IMR-90 (cell line): ENCODE measurements around the gene AQP9. TPM values are rescaled to one million over a fixed set of nuclear protein-coding genes. Genes with fewer than 3 reads are reported as not detected.

Experiments used
- ATAC-seq: fragments of 200-7000 bp; cut with Tn5 transposase; 2 replicates; pipeline ENCODE4 v1.9.1; 2020; ENCODE audit warnings: low read depth, mild to moderate bottlenecking, moderate library complexity
- BruUV-seq: library from RNA; stranded (reverse); fragments of 400-500 nt; replicated peaks from 2 replicates; lab custom pipeline; 2021; lab: Mats Ljungman, UMichigan
- CTCF ChIA-PET: fragments of 300-600 bp; formaldehyde crosslinking; extraction: SDS; loops from one replicate; lab custom pipeline; 2021; ENCODE audit warnings: antibody characterized with exemption; lab: Yijun Ruan, JAX
- POLR2A ChIA-PET: fragments of 300-600 bp; sonication (Branson Sonifier 250); formaldehyde crosslinking; loops from one replicate; lab custom pipeline; 2022; ENCODE audit warnings: antibody characterized with exemption; ENCODE audit not compliant: unreplicated experiment; lab: Charles Lee
- DNase-seq: peaks from one replicate; pipeline ENCODE4 v3.0.0; 2013
- H2AFZ ChIP-seq: replicated peaks from 2 replicates; pipeline ENCODE3; 2013; ENCODE audit warnings: low read length, mild to moderate bottlenecking; ENCODE audit not compliant: poor library complexity
- H2AK5ac ChIP-seq: 2 replicates; pipeline ENCODE4 v1.6.1; 2013; ENCODE audit warnings: low read depth, low read length, inconsistent platforms
- H2AK9ac ChIP-seq: replicated peaks from 2 replicates; pipeline ENCODE3; 2013; ENCODE audit warnings: mild to moderate bottlenecking, low read depth, low read length, moderate library complexity; ENCODE audit not compliant: poor library complexity
- H2BK120ac ChIP-seq: 2 replicates; pipeline ENCODE4 v1.6.1; 2013; ENCODE audit warnings: low read depth, low read length, inconsistent platforms
- H2BK15ac ChIP-seq: 3 replicates; pipeline ENCODE4 v1.6.1; 2013; ENCODE audit warnings: low read depth, low read length, inconsistent platforms
- H2BK20ac ChIP-seq: 2 replicates; pipeline ENCODE4 v1.6.1; 2013; ENCODE audit warnings: low read depth, mild to moderate bottlenecking, inconsistent platforms, low read length, moderate library complexity
- H2BK5ac ChIP-seq: 2 replicates; pipeline ENCODE4 v1.6.1; 2013; ENCODE audit warnings: mild to moderate bottlenecking, low read depth, low read length, inconsistent platforms; ENCODE audit not compliant: poor library complexity, severe bottlenecking
- H3K14ac ChIP-seq: replicated peaks from 2 replicates; pipeline ENCODE4 v1.6.1; 2013; ENCODE audit warnings: low read depth, low read length, inconsistent platforms
- H3K18ac ChIP-seq: 2 replicates; pipeline ENCODE4 v1.6.1; 2013; ENCODE audit warnings: low read depth, low read length, control low read depth
- H3K23ac ChIP-seq: 2 replicates; pipeline ENCODE4 v1.6.1; 2013; ENCODE audit warnings: low read depth, low read length, inconsistent platforms
- H3K27ac ChIP-seq: 2 replicates; pipeline ENCODE4 v1.5.1; 2013; ENCODE audit warnings: mild to moderate bottlenecking, control low read depth, low read length; ENCODE audit not compliant: insufficient read depth
- H3K27me3 ChIP-seq: 2 replicates; pipeline ENCODE4 v1.6.1; 2013; ENCODE audit warnings: low read length; ENCODE audit not compliant: control insufficient read depth, insufficient read depth
- H3K36me3 ChIP-seq: 2 replicates; pipeline ENCODE4 v1.6.1; 2013; ENCODE audit warnings: low read length, mixed read lengths; ENCODE audit not compliant: control insufficient read depth, insufficient read depth
- H3K4ac ChIP-seq: 2 replicates; pipeline ENCODE4 v1.6.1; 2013; ENCODE audit warnings: low read depth, low read length, inconsistent platforms
- H3K4me1 ChIP-seq: 2 replicates; pipeline ENCODE4 v1.6.1; 2013; ENCODE audit warnings: low read length, mixed read lengths; ENCODE audit not compliant: control insufficient read depth, insufficient read depth
- H3K4me2 ChIP-seq: 2 replicates; pipeline ENCODE4 v1.6.1; 2013; ENCODE audit warnings: low read depth, mild to moderate bottlenecking, control low read depth, low read length, moderate library complexity
- H3K4me3 ChIP-seq: 2 replicates; pipeline ENCODE4 v1.5.1; 2013; ENCODE audit warnings: low read depth, mild to moderate bottlenecking, control low read depth, low read length, moderate library complexity; ENCODE audit not compliant: insufficient read depth
- H3K56ac ChIP-seq: 2 replicates; pipeline ENCODE4 v1.6.1; 2013; ENCODE audit warnings: low read length, inconsistent platforms; ENCODE audit not compliant: insufficient read depth; ENCODE audit errors: extremely low read depth
- H3K79me1 ChIP-seq, 2 experiments: 2 replicates each; pipeline ENCODE4 v1.6.1; 2013; ENCODE audit warnings: low read length in 2 of 2, inconsistent platforms in 1 of 2, low read depth in 1 of 2
- H3K9ac ChIP-seq: 2 replicates; pipeline ENCODE4 v1.6.1; 2013; ENCODE audit warnings: low read depth, low read length, control low read depth
- H3K9me1 ChIP-seq: 2 replicates; pipeline ENCODE4 v1.6.1; 2013; ENCODE audit warnings: low read length, inconsistent platforms; ENCODE audit not compliant: insufficient read depth
- H3K9me3 ChIP-seq: 2 replicates; pipeline ENCODE4 v1.6.1; 2013; ENCODE audit warnings: low read length; ENCODE audit not compliant: control insufficient read depth, insufficient read depth
- H4K20me1 ChIP-seq: 2 replicates; pipeline ENCODE4 v1.6.1; 2013; ENCODE audit warnings: low read length, inconsistent platforms; ENCODE audit not compliant: insufficient read depth
- H4K5ac ChIP-seq: 2 replicates; pipeline ENCODE4 v1.6.1; 2013; ENCODE audit warnings: mild to moderate bottlenecking, low read depth, low read length, control low read depth
- H4K8ac ChIP-seq, 2 experiments: 2 replicates each; pipeline ENCODE4 v1.6.1; 2013; ENCODE audit warnings: low read depth in 2 of 2, low read length in 2 of 2, control low read depth in 1 of 2, inconsistent platforms in 1 of 2
- H4K91ac ChIP-seq: 2 replicates; pipeline ENCODE4 v1.6.1; 2013; ENCODE audit warnings: low read depth, low read length, inconsistent platforms; ENCODE audit not compliant: insufficient read depth
- POLR2A ChIP-seq: IDR thresholded peaks from 2 replicates; pipeline ENCODE4 v1.6.1; 2012; ENCODE audit warnings: mild to moderate bottlenecking, low read depth, low read length
- WGBS, 2 experiments: methylation state at CpG; one replicate each; pipeline versions ENCODE4 v1.1.5 to v1.1.7; 2013; ENCODE audit warnings: missing lambda C conversion rate in 2 of 2; ENCODE audit not compliant: insufficient read length in 1 of 2; ENCODE audit errors: extremely low coverage in 2 of 2; 5-methylcytosine and 5-hydroxymethylcytosine counted together
- dilution Hi-C: fragments of 300-500 bp; cut with HindIII; formaldehyde crosslinking; loops from one replicate; pipeline ENCODE4 v1.14.3; 2018; ENCODE audit warnings: low sequenced_read_pairs; ENCODE audit not compliant: unreplicated experiment
- in situ Hi-C: fragments of 300-500 bp; cut with MboI; formaldehyde crosslinking; loops from 3 replicates; pipeline ENCODE4 v1.14.3; 2019; ENCODE audit warnings: low sequenced_read_pairs, inconsistent platforms, mixed read lengths
- intact Hi-C: fragments of 100-400 bp; cut with micrococcal nuclease; formaldehyde crosslinking; loops from 2 replicates; pipeline ENCODE4 v1.10.0; 2022
- polyA plus RNA-seq, 3 experiments: library from polyadenylated mRNA; depleted of rRNA; stranded (reverse); fragments of >200 nt; gene quantifications; 2 replicates each; pipeline ENCODE4 v1.2.3, GENCODE V29; 2012; ENCODE audit warnings: low replicate concordance in 1 of 3
- total RNA-seq: library from RNA; depleted of rRNA; stranded (reverse); fragments of >200 nt; gene quantifications from 2 replicates; pipeline ENCODE4 v1.2.3, GENCODE V29; 2012

The AQP9 gene
- total and polyA plus RNA-seq, 2 of the 4 experiments (the other 2 are of a cell fraction): not detected

DNA sequence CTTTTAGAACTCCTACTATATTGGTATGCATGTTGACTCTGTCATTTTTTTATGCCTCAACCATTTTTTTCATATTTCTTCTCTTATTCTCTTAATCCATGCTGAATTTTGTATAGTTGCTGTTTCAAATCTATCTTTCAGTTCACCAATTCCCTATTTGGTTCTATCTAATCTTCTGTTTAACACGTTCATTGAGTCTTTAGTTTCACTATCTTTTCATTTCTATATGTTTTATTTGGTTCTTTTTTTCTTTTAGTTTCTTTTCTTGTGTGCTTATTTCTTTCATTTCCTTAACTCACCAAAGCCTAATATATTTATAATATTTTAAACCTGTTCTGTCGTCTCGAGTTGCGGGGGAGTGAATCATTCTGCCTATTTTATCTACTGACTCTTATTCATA is 8.0 kb downstream of the AQP9 start:
- Histone ChIP-seq H4K20me1 (no peaks in the 10 kb centered on the region), H4K91ac (no peak overlapping the region), H2BK20ac (no peak overlapping the region), H3K56ac (no peak overlapping the region), H2BK120ac (no peak overlapping the region), H3K9ac (no peak overlapping the region), H2AK5ac (no peak overlapping the region), H2BK5ac (no peak overlapping the region), H3K4me1 (no peaks in the 10 kb centered on the region), H2BK15ac (no peak overlapping the region), H3K23ac (no peak overlapping the region), H2AFZ (no peak overlapping the region), H3K9me3 (no peaks in the 10 kb centered on the region), H2AK9ac (no peak overlapping the region), H3K4ac (no peak overlapping the region), H3K36me3 (no peaks in the 10 kb centered on the region), H3K18ac (no peak overlapping the region), H4K8ac (no peak overlapping the region), H3K4me3 (no peak overlapping the region), H3K79me1 (no peaks in the 10 kb centered on the region), H3K9me1 (no peaks in the 10 kb centered on the region), H4K5ac (no peak overlapping the region), H3K4me2 (no peak overlapping the region), H3K14ac (no peak overlapping the region), H3K27me3 (peaks cover 2% of the 10 kb centered on the region; the same call in 1 of the 2 replicates), H3K27ac (no peak overlapping the region)
- in situ Hi-C loops (no loop called here), dilution Hi-C loops (no loop called here), intact Hi-C loops (no loop called here)
- no TSS peak for BruUV-seq
- no CpG with 5 or more reads among the region's 4 CpGs for WGBS, 2 experiments
- ChIA-PET POLR2A (no interaction called here), CTCF (no interaction called here)
- no peak for DNase-seq
- no peak for TF ChIP-seq POLR2A
- ATAC-seq: no peak
